ENCODE data around the gene CYP46A1.
"Not testable (repeated sequence)": the region's sequence is repeated elsewhere in the genome, so short reads cannot be mapped to it uniquely, and the experiment has no call there.

CYP46A1 gene

GRCh38 chr14:99757331-99758070 lies 73.4 kb downstream of the CYP46A1 start:
- peak; percentile 80 for DNase-seq (ENCODE audit: low spot score)

GRCh38 chr14:99758121-99758821 lies 74.2 kb downstream of the CYP46A1 start:
- DNase-seq (ENCODE audit: low spot score): peak; percentile 91

- no peak for DNase-seq (ENCODE audit: low spot score)
Observed at GRCh38 chr14:99758872-99759545, 74.9 kb downstream of the CYP46A1 start.

- DNase-seq (ENCODE audit: low spot score): no peak
Observed at GRCh38 chr14:99759546-99759925, 75.4 kb downstream of the CYP46A1 start.

GRCh38 chr14:99760817-99761216 lies 76.7 kb downstream of the CYP46A1 start:
- DNase-seq (ENCODE audit: low spot score): no peak

GRCh38 chr14:99762911-99763310 lies 78.8 kb downstream of the CYP46A1 start:
- DNase-seq (ENCODE audit: low spot score): not testable (repeated sequence)

- DNase-seq (ENCODE audit: low spot score): no peak
Observed at GRCh38 chr14:99763527-99764221, 79.6 kb downstream of the CYP46A1 start.

- no peak for DNase-seq (ENCODE audit: low spot score)
Observed at GRCh38 chr14:99764222-99764706, 80.2 kb downstream of the CYP46A1 start.

GRCh38 chr14:99768381-99768780 lies 84.3 kb downstream of the CYP46A1 start:
- DNase-seq (ENCODE audit: low spot score): peak; percentile 62

GRCh38 chr14:99769123-99769522 lies 85.0 kb downstream of the CYP46A1 start:
- no peak for DNase-seq (ENCODE audit: low spot score)

GRCh38 chr14:99769799-99770198 lies 85.7 kb downstream of the CYP46A1 start:
- no peak for DNase-seq (ENCODE audit: low spot score)

GRCh38 chr14:99772371-99773283 lies 88.5 kb downstream of the CYP46A1 start:
- DNase-seq (ENCODE audit: low spot score): no peak

- no peak for DNase-seq (ENCODE audit: low spot score)
Observed at GRCh38 chr14:99773521-99774497, 89.7 kb downstream of the CYP46A1 start.

GRCh38 chr14:99774556-99775307 lies 90.6 kb downstream of the CYP46A1 start:
- peak; percentile 55 for DNase-seq (ENCODE audit: low spot score)

GRCh38 chr14:99775351-99775750 lies 91.3 kb downstream of the CYP46A1 start:
- DNase-seq (ENCODE audit: low spot score): no peak
